MM.1S (cell line): ENCODE measurements around the gene KSR1.

Experiments
- DNase-seq: peaks from one replicate; pipeline ENCODE4 v3.0.0-alpha.2; 2015
- H2AFZ ChIP-seq: fragments of 300-600 bp; sonication (generic); 2 replicates; pipeline ENCODE4 v1.6.0; 2016; ENCODE audit warnings: antibody characterized with exemption, low read length
- H3F3A ChIP-seq: fragments of 300-600 bp; sonication (generic); 2 replicates; pipeline ENCODE4 v1.6.1; 2016; ENCODE audit warnings: mild to moderate bottlenecking, antibody characterized with exemption, low read length, moderate library complexity, mixed read lengths; ENCODE audit not compliant: insufficient read depth
- H3K27ac ChIP-seq: fragments of 300-600 bp; sonication (generic); 2 replicates; pipeline ENCODE4 v1.5.1; 2016; ENCODE audit warnings: mild to moderate bottlenecking, low read length
- H3K27me3 ChIP-seq: fragments of 300-600 bp; sonication (generic); replicated peaks from 2 replicates; pipeline ENCODE4 v1.6.0; 2016; ENCODE audit warnings: low read length; ENCODE audit not compliant: insufficient read depth
- H3K36me3 ChIP-seq: fragments of 300-600 bp; sonication (generic); replicated peaks from 2 replicates; pipeline ENCODE4 v1.6.1; 2016; ENCODE audit warnings: mild to moderate bottlenecking, low read length, mixed read lengths; ENCODE audit not compliant: insufficient read depth
- H3K4me1 ChIP-seq: fragments of 300-600 bp; sonication (generic); 2 replicates; pipeline ENCODE4 v1.6.1; 2016; ENCODE audit warnings: low read length, mixed read lengths
- H3K4me2 ChIP-seq: fragments of 300-600 bp; sonication (generic); 2 replicates; pipeline ENCODE4 v1.6.0; 2016; ENCODE audit warnings: low read depth, low read length
- H3K4me3 ChIP-seq: fragments of 300-600 bp; sonication (generic); 2 replicates; pipeline ENCODE4 v1.5.1; 2016; ENCODE audit warnings: low read length, mixed read lengths
- H3K79me2 ChIP-seq: fragments of 300-600 bp; sonication (generic); 2 replicates; pipeline ENCODE4 v1.6.1; 2016; ENCODE audit warnings: mixed run types, low read length, mixed read lengths
- H3K9ac ChIP-seq: fragments of 300-600 bp; sonication (generic); 2 replicates; pipeline ENCODE4 v1.6.1; 2016; ENCODE audit warnings: low read length, mixed read lengths
- H3K9me2 ChIP-seq: fragments of 300-600 bp; sonication (generic); replicated peaks from 2 replicates; pipeline ENCODE4 v1.6.1; 2016; ENCODE audit warnings: mild to moderate bottlenecking, low read length, mixed read lengths; ENCODE audit not compliant: insufficient read depth
- H3K9me3 ChIP-seq: fragments of 300-600 bp; sonication (generic); replicated peaks from 2 replicates; pipeline ENCODE4 v1.6.1; 2016; ENCODE audit warnings: mild to moderate bottlenecking, low read length, mixed read lengths; ENCODE audit not compliant: insufficient read depth
- H4K20me1 ChIP-seq: fragments of 300-600 bp; sonication (generic); 2 replicates; pipeline ENCODE4 v1.6.1; 2016; ENCODE audit warnings: mild to moderate bottlenecking, low read length, moderate library complexity, mixed read lengths; ENCODE audit not compliant: insufficient read depth
- CTCF ChIP-seq: fragments of 300-600 bp; sonication (generic); IDR thresholded peaks from 2 replicates; pipeline ENCODE4 v1.5.1; 2016; ENCODE audit warnings: antibody characterized with exemption, low read length, mixed read lengths
- EZH2 ChIP-seq: fragments of 300-600 bp; sonication (generic); optimal IDR thresholded peaks from 2 replicates; pipeline ENCODE3; 2017; ENCODE audit warnings: low read depth, mild to moderate bottlenecking, antibody characterized with exemption, low read length, mixed read lengths
- EZH2phosphoT487 ChIP-seq: fragments of 300-600 bp; sonication (generic); IDR thresholded peaks from 2 replicates; pipeline ENCODE4 v1.6.1; 2018; ENCODE audit warnings: antibody characterized with exemption, low read length

The KSR1 gene

GRCh38 chr17:27492470-27492869 is 36.2 kb downstream of the KSR1 start:
- no peaks in the 10 kb centered on the region for H4K20me1 ChIP-seq

GRCh38 chr17:27493088-27493487 is 36.8 kb downstream of the KSR1 start:
- Histone ChIP-seq H3K9me3 (no peaks in the 10 kb centered on the region), H3K9me2 (no peaks in the 10 kb centered on the region), H3K27ac (no peak overlapping the region), H3K4me3 (no peak overlapping the region), H3F3A (no peaks in the 10 kb centered on the region), H3K27me3 (no peaks in the 10 kb centered on the region), H3K4me2 (no peak overlapping the region), H3K4me1 (no peaks in the 10 kb centered on the region), H3K9ac (no peak overlapping the region), H4K20me1 (no peaks in the 10 kb centered on the region), H3K36me3 (no peaks in the 10 kb centered on the region), H3K79me2 (no peaks in the 10 kb centered on the region), H2AFZ (no peak overlapping the region)
- no peak for DNase-seq
- TF ChIP-seq EZH2phosphoT487 (no peak), CTCF (no peak), EZH2 (no peak)

More at GRCh38 chr17:27492470-27492869, 36.2 kb downstream of the KSR1 start:
- Histone ChIP-seq H3K9me2 (no peaks in the 10 kb centered on the region), H3K27ac (no peak overlapping the region), H3K9ac (no peak overlapping the region), H3K27me3 (no peaks in the 10 kb centered on the region), H3K4me3 (no peak overlapping the region), H2AFZ (no peak overlapping the region), H3F3A (no peaks in the 10 kb centered on the region), H3K4me2 (no peak overlapping the region), H3K79me2 (no peaks in the 10 kb centered on the region), H3K4me1 (no peaks in the 10 kb centered on the region), H3K36me3 (no peaks in the 10 kb centered on the region), H3K9me3 (no peaks in the 10 kb centered on the region)
- TF ChIP-seq EZH2 (no peak), EZH2phosphoT487 (no peak), CTCF (no peak)
- DNase-seq: no peak

- no peak overlapping the region for H3K9ac ChIP-seq
- no peak for TF ChIP-seq EZH2
- TF ChIP-seq EZH2phosphoT487: no peak
- TF ChIP-seq CTCF: no peak
- no peak overlapping the region for H3K27ac ChIP-seq
These were observed 38.2 kb downstream of the KSR1 start for GRCh38 chr17:27494192-27495091.

More at GRCh38 chr17:27494192-27495091, 38.2 kb downstream of the KSR1 start:
- Histone ChIP-seq H3F3A (no peaks in the 10 kb centered on the region), H3K79me2 (no peaks in the 10 kb centered on the region), H3K36me3 (no peaks in the 10 kb centered on the region), H3K9me3 (no peaks in the 10 kb centered on the region), H2AFZ (no peak overlapping the region), H3K4me1 (no peaks in the 10 kb centered on the region), H3K4me3 (no peak overlapping the region), H4K20me1 (no peaks in the 10 kb centered on the region), H3K27me3 (no peaks in the 10 kb centered on the region), H3K9me2 (no peaks in the 10 kb centered on the region), H3K4me2 (no peak overlapping the region)
- DNase-seq: no peak
